Measurements from ENCODE around the gene POGZ.

DNA sequence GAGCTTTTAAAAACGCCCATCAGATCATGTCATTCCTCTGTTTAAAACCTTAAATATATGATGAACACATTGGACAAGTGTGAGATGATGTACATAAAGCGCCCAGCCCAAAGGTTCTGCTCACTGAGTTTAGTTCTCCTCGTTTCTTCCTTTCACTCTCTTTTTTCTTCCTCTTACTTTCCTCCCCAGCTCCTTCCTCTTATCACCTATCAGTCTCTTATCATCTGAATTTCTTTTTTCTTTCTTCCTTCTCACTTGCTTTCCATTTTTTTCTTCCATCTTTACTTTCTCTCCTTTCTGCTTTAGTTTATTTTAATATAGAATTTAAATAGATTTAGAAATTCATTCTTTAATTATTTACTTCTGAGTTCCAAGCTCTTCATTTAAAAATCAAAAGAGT lies 17.8 kb upstream of the POGZ start:
- TF ChIP-seq EZH2phosphoT487 (conservative IDR thresholded peaks at IDR 0.05; ENCODE audit: low read length): no peak
- TF ChIP-seq CTCF (IDR thresholded peaks at IDR 0.05; ENCODE audit: insufficient read depth, low read length, poor library complexity, severe bottlenecking): no peak
